Measurements from ENCODE around the gene MAPT.

MAPT gene

GRCh38 chr17:46028374-46028773 lies 134.0 kb downstream of the MAPT start:
- no peak for DNase-seq (ENCODE audit: low read depth in 2 of 2)
- no peak overlapping the region for H3K4me3 ChIP-seq (replicated peaks in 1 of 2; ENCODE audit: low read depth in 2 of 2, low read length in 2 of 2)
- no peak for TF ChIP-seq CTCF (IDR thresholded peaks at IDR 0.05; ENCODE audit: low read depth, low read length)

GRCh38 chr17:46028981-46029565 lies 134.7 kb downstream of the MAPT start:
- no peak for TF ChIP-seq CTCF (IDR thresholded peaks at IDR 0.05; ENCODE audit: low read depth, low read length)
- no peak overlapping the region for H3K4me3 ChIP-seq (replicated peaks in 1 of 2; ENCODE audit: low read depth in 2 of 2, low read length in 2 of 2)
- DNase-seq (ENCODE audit: low read depth in 2 of 2) = no peak

GRCh38 chr17:46029627-46030026 lies 135.3 kb downstream of the MAPT start:
- no peak overlapping the region for H3K4me3 ChIP-seq (replicated peaks in 1 of 2; ENCODE audit: low read depth in 2 of 2, low read length in 2 of 2)
- no peak for TF ChIP-seq CTCF (IDR thresholded peaks at IDR 0.05; ENCODE audit: low read depth, low read length)

GRCh38 chr17:46030752-46031151 lies 136.4 kb downstream of the MAPT start:
- TF ChIP-seq CTCF (IDR thresholded peaks at IDR 0.05; ENCODE audit: low read depth, low read length) = no peak
- H3K4me3 ChIP-seq (replicated peaks in 1 of 2; ENCODE audit: low read depth in 2 of 2, low read length in 2 of 2) = no peak overlapping the region
- DNase-seq (ENCODE audit: low read depth in 2 of 2) = no peak

More at GRCh38 chr17:46029627-46030026, 135.3 kb downstream of the MAPT start:
- no peak for DNase-seq (ENCODE audit: low read depth in 2 of 2)

GRCh38 chr17:46031440-46031839 lies 137.1 kb downstream of the MAPT start:
- no peak for TF ChIP-seq CTCF (IDR thresholded peaks at IDR 0.05; ENCODE audit: low read depth, low read length)
- H3K4me3 ChIP-seq (replicated peaks in 1 of 2; ENCODE audit: low read depth in 2 of 2, low read length in 2 of 2) = no peak overlapping the region
- DNase-seq (ENCODE audit: low read depth in 2 of 2) = no peak

- H3K4me3 ChIP-seq (replicated peaks in 1 of 2; ENCODE audit: low read depth in 2 of 2, low read length in 2 of 2) = no peak overlapping the region
- no peak for TF ChIP-seq CTCF (IDR thresholded peaks at IDR 0.05; ENCODE audit: low read depth, low read length)
- no peak for DNase-seq (ENCODE audit: low read depth in 2 of 2)
Measured at GRCh38 chr17:46031920-46032319, 137.6 kb downstream of the MAPT start.

GRCh38 chr17:46032909-46033308 lies 138.6 kb downstream of the MAPT start:
- no peak overlapping the region for H3K4me3 ChIP-seq (replicated peaks in 1 of 2; ENCODE audit: low read depth in 2 of 2, low read length in 2 of 2)
- no peak for TF ChIP-seq CTCF (IDR thresholded peaks at IDR 0.05; ENCODE audit: low read depth, low read length)
- DNase-seq (ENCODE audit: low read depth in 2 of 2) = no peak
